T follicular helper cell (primary cell): ENCODE measurements around the gene ABCB11.

Source experiments
- DNase-seq: peaks from one replicate; pipeline ENCODE4 v3.0.0-alpha.2; 2020; ENCODE audit warnings: low read depth

Gene ABCB11

DNA sequence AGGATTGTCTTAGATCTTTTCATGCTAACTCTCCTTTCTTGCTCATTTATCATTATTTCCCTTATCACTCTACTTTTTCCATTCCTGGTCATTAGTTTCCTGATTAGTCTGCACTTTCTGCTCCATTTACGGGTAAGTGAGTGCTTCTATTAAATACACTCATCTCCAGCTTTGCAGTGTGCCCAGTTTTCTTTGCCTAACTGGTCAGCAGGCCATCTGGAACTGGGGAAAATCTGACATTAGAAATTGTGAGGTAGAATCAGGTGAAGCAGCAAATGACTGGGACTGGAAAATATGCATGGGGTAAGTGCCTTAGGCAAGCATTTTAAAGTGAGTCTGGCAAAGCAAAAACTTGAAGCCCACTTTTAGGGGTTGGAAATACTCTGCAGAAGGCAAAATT is 100.9 kb downstream of the ABCB11 start:
- DNase-seq, result no peak

GRCh38 chr2:168929031-168929430 is 102.1 kb downstream of the ABCB11 start:
- DNase-seq, result no peak

DNA sequence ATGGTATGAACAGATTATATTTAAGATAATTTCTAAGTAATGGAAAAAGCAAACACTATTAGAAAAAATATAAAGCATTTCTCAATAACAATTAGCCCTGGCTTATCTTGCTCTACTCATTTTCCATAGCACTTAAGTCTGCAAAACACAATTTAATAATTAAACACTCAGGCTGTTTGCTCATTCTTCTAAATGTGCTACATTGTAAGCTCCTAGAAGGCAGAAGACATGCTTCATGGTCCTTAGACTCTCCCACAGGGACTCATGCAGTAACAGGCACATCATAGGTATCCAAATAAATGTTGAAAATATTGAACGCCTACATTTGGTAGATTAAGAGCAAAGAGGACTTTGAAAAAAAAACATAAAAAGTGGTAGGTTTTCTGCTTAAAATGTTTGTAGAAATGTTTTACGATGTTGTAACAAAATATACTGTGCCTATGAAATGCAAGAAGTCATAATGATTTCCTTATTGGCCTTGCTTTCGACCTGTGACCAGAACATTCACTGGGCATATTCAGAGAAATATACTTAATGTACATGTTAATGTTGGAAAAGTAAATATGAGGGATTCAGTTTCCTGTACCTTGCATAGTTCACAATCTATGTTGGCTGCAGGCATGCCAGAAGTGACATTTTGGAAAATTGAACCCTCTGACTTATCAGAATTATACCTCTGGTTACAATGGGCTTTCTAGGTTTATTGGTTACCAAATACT is 102.9 kb downstream of the ABCB11 start:
- DNase-seq, result no peak

DNA sequence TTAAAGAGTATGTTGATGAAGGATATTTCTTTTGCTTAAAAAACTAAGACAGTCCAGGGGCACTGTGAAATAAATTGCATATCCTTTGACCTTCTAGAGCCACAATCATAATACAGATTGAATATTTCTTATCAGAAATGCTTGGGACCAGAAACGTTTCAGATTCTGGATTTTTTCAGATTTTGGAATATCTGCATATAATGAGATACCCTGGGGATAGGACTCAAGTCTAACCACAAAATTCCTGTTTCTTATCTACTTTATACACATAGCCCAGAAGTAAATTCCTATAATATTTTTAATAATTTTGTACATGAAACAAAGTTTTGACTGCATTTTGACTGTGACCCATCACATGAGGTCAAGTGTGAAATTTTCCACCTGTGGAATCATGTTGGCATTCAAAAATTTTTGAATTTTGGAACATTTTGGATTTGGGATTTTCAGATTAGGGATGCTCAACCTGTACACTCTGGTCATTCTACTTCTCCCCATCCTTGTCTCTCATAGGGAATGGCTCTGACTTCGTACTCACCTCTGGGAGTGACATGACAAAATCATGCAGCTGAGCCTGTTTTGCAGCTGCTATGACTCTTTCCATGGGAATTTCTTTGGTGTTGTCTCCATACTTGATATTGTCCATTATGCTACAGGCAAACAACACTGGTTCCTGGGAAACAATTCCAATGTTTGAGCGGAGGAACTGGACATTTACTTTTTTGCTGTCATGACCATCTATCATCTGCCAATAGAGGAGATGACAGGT is 104.3 kb downstream of the ABCB11 start:
- DNase-seq, result no peak

DNA sequence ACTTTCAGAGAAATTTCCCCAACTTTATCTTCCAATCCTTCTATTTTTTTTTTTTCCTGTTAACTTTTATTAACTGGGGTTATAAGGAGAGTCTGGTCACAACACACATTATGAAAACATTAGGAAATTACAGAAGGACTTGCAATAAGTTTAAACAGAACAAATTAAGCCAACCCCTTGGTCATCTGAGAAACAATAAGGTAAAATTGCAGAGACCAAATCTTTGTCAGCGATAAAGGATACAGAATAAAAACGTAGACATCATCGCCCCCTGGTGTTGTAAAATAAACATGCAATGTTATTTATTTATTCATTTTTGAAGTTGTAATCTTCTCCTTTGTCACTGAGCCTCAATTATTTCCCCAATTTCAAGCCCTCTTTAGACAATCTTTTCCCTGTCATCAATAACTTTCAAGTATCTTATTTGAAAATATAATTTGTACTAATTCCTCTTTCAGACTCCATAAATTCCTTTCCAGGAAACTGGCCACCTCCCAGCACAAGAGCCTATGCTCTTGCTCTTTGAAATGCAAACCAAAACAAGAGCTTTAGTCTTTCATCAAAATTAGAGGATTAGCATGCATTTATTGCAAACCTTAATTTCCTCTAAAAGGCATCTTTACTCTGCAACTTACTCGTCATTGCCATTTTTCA is 110.5 kb downstream of the ABCB11 start:
- DNase-seq, result no peak

DNA sequence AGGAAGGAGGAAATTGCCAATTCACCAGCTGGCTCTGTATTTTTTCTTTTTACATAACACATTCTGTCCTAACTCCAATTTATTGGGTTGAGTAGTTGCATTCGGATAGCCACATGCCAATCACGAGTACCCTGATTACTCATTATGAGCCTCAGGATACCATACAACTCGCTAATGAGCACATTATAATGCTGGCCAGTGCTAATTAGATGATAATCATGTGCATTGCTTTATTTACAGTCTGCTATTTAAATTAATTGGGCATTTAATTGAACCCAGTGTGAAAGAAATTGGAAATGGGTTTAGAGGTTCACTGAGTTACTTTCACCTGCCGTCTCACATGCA is 114.8 kb downstream of the ABCB11 start:
- DNase-seq, result no peak

GRCh38 chr2:168915441-168916330 is 115.4 kb downstream of the ABCB11 start:
- no peak for DNase-seq

GRCh38 chr2:168913495-168913894 is 117.6 kb downstream of the ABCB11 start:
- DNase-seq, result no peak

DNA sequence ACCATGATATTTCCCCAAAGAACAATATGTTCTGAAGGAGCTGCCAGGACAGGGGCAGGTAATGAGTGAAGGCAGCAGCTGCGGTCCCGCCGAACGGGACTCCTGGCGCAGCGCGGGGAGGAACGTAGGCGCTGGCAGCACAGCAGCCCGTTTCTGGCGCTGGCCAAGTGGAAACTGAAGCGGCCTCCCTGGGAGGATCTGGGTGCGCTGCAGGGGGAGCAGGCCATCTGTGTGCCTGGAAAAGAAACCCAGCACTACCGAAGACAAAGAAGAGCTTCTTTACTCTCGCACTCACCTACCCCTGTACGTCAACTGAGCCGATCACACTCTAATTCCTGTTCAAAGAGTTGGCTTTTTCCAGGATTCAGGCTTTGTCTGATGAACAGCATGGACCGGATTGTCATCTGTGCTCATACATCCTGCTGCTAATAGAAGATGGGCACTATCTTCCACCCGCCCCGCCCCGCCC is 118.2 kb downstream of the ABCB11 start:
- DNase-seq, result no peak

- no peak for DNase-seq
These were observed 118.7 kb downstream of the ABCB11 start for GRCh38 chr2:168912466-168912865.

DNA sequence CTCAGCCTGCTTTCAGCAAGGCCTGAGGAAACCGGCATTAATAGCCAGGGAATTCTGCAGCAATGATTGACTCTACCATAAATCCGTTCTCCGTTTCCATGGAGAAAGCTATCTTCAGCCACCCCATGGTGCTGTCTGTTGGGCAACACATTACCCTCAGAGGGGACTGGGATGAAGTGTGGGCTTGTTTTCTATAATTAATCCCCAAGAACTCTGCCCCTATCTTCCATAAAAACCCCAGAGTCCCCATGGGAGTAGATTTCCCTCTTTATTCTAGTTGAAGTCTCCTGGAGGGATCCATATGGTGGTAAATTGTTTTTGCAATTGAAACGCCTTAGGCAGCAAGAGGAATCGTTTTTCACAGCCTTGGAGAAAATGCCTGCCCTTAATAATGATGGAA is 120.8 kb downstream of the ABCB11 start:
- no peak for DNase-seq

- no peak for DNase-seq
These were observed 123.0 kb downstream of the ABCB11 start for GRCh38 chr2:168907940-168908662.

GRCh38 chr2:168904358-168904757 is 126.8 kb downstream of the ABCB11 start:
- no peak for DNase-seq

GRCh38 chr2:168903888-168904287 is 127.2 kb downstream of the ABCB11 start:
- no peak for DNase-seq

GRCh38 chr2:168901003-168901402 is 130.1 kb downstream of the ABCB11 start, which contains the start of gene G6PC2:
Gene G6PC2 (plus strand): TSS chr2:168901291. CDS start chr2:168901332, 41 bp downstream.
- no peak for DNase-seq

- no peak for DNase-seq
These were observed 133.7 kb downstream of the ABCB11 start for GRCh38 chr2:168897449-168897848.

GRCh38 chr2:168896783-168897182 is 134.3 kb downstream of the ABCB11 start:
- DNase-seq, result no peak

GRCh38 chr2:168895771-168896170 is 135.4 kb downstream of the ABCB11 start:
- DNase-seq, result no peak

DNA sequence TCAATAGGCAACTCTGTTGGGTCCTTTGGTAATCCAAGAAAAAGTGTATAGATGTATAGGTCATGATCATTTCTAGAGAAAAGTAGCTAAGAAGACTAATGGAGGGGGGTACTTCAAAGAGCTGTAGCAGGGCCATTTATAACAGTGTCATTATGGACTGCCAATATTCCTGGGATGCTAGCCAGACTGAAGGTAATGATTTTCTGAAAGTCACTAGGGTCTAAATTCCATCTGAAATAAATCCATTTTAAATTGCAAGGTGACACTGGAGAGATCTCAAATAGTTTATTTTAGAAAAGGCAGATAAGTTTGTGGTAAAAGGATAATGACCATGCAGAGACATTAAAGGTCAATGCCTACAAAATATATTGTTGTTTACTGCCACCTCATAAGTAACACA is 136.4 kb downstream of the ABCB11 start:
- DNase-seq, result no peak

- no peak for DNase-seq
These were observed 137.0 kb downstream of the ABCB11 start for GRCh38 chr2:168894101-168894500.

DNA sequence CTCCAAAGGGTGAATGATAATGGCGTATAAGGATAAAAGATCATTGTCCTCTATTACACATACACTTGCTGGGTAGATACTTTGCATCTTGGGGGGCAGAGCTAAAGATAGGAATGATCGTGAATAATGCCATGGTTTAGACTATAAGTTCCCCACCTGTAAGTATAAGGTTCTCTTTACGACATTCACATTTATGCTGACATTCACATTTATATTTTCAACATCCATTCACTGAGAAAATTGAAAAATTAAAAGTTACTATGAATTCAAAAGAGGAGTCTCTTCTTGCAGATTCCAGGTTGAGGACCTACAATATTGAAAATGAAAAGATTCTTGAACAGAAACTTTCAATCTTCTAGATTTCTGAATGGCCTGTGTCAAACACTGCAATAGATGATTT is 138.8 kb downstream of the ABCB11 start:
- no peak for DNase-seq
